ENCODE data around the gene HDGFL1. TPM values are rescaled to one million over a fixed set of nuclear protein-coding genes. Genes with fewer than 3 reads are reported as not detected.

HDGFL1 gene
- total RNA-seq, 1 donor: not detected

- H3K27ac ChIP-seq (ENCODE audit: low read depth, low read length): no peak overlapping the region
- no peaks in the 10 kb centered on the region for H3K36me3 ChIP-seq (ENCODE audit: insufficient read depth, low read length)
- H3K4me1 ChIP-seq (ENCODE audit: insufficient read depth, low read length): no peaks in the 10 kb centered on the region
- no peak for TF ChIP-seq CTCF (IDR thresholded peaks at IDR 0.05; ENCODE audit: extremely low read depth, low read depth, low read length)
- no peaks in the 10 kb centered on the region for H4K20me1 ChIP-seq (ENCODE audit: insufficient read depth, low read length)
- no peak overlapping the region for H3K4me2 ChIP-seq (ENCODE audit: insufficient read depth, low read length)
- no peaks in the 10 kb centered on the region for H3K79me2 ChIP-seq (ENCODE audit: insufficient read depth, low read length)
- H3K4me3 ChIP-seq (ENCODE audit: insufficient read depth, low read length): no peak overlapping the region
- H3K9me3 ChIP-seq (ENCODE audit: low read depth, low read length): no peaks in the 10 kb centered on the region
- DNase-seq (ENCODE audit: insufficient read length, low spot score, missing footprints): no peak
- H2AFZ ChIP-seq (ENCODE audit: low read length): no peak overlapping the region
- H3K27me3 ChIP-seq (ENCODE audit: insufficient read depth, low read length): no peaks in the 10 kb centered on the region
These were observed 14.6 kb downstream of the HDGFL1 start for GRCh38 chr6:22583927-22584326.

GRCh38 chr6:22589118-22589517 is 19.8 kb downstream of the HDGFL1 start:
- Histone ChIP-seq H3K27me3 (ENCODE audit: insufficient read depth, low read length) (no peaks in the 10 kb centered on the region), H3K4me3 (ENCODE audit: insufficient read depth, low read length) (no peak overlapping the region), H3K9me3 (ENCODE audit: low read depth, low read length) (no peaks in the 10 kb centered on the region), H3K27ac (ENCODE audit: low read depth, low read length) (no peak overlapping the region), H3K4me2 (ENCODE audit: insufficient read depth, low read length) (no peak overlapping the region), H4K20me1 (ENCODE audit: insufficient read depth, low read length) (no peaks in the 10 kb centered on the region), H3K79me2 (ENCODE audit: insufficient read depth, low read length) (no peaks in the 10 kb centered on the region), H2AFZ (ENCODE audit: low read length) (no peak overlapping the region), H3K4me1 (ENCODE audit: insufficient read depth, low read length) (no peaks in the 10 kb centered on the region), H3K36me3 (ENCODE audit: insufficient read depth, low read length) (no peaks in the 10 kb centered on the region)
- TF ChIP-seq CTCF (IDR thresholded peaks at IDR 0.05; ENCODE audit: extremely low read depth, low read depth, low read length): no peak
- DNase-seq (ENCODE audit: insufficient read length, low spot score, missing footprints): no peak

GRCh38 chr6:22590423-22590822 is 21.1 kb downstream of the HDGFL1 start:
- Histone ChIP-seq H3K27ac (ENCODE audit: low read depth, low read length) (no peak overlapping the region), H3K4me1 (ENCODE audit: insufficient read depth, low read length) (no peaks in the 10 kb centered on the region), H2AFZ (ENCODE audit: low read length) (no peak overlapping the region), H3K36me3 (ENCODE audit: insufficient read depth, low read length) (no peaks in the 10 kb centered on the region), H3K4me2 (ENCODE audit: insufficient read depth, low read length) (no peak overlapping the region), H3K9me3 (ENCODE audit: low read depth, low read length) (no peaks in the 10 kb centered on the region), H4K20me1 (ENCODE audit: insufficient read depth, low read length) (no peaks in the 10 kb centered on the region), H3K27me3 (ENCODE audit: insufficient read depth, low read length) (no peaks in the 10 kb centered on the region), H3K79me2 (ENCODE audit: insufficient read depth, low read length) (no peaks in the 10 kb centered on the region), H3K4me3 (ENCODE audit: insufficient read depth, low read length) (no peak overlapping the region)
- no peak for DNase-seq (ENCODE audit: insufficient read length, low spot score, missing footprints)
- no peak for TF ChIP-seq CTCF (IDR thresholded peaks at IDR 0.05; ENCODE audit: extremely low read depth, low read depth, low read length)

- H3K79me2 ChIP-seq (ENCODE audit: insufficient read depth, low read length): no peaks in the 10 kb centered on the region
- no peak overlapping the region for H2AFZ ChIP-seq (ENCODE audit: low read length)
- no peaks in the 10 kb centered on the region for H3K27me3 ChIP-seq (ENCODE audit: insufficient read depth, low read length)
- no peak for TF ChIP-seq CTCF (IDR thresholded peaks at IDR 0.05; ENCODE audit: extremely low read depth, low read depth, low read length)
- no peak overlapping the region for H3K4me2 ChIP-seq (ENCODE audit: insufficient read depth, low read length)
- H3K4me1 ChIP-seq (ENCODE audit: insufficient read depth, low read length): peaks cover 8% of the 10 kb centered on the region
- H3K36me3 ChIP-seq (ENCODE audit: insufficient read depth, low read length): no peaks in the 10 kb centered on the region
- H3K27ac ChIP-seq (ENCODE audit: low read depth, low read length): no peak overlapping the region
- no peaks in the 10 kb centered on the region for H4K20me1 ChIP-seq (ENCODE audit: insufficient read depth, low read length)
- no peaks in the 10 kb centered on the region for H3K9me3 ChIP-seq (ENCODE audit: low read depth, low read length)
- H3K4me3 ChIP-seq (ENCODE audit: insufficient read depth, low read length): no peak overlapping the region
- no peak for DNase-seq (ENCODE audit: insufficient read length, low spot score, missing footprints)
These were observed 24.5 kb downstream of the HDGFL1 start for GRCh38 chr6:22593895-22594294.
